Endometrium (tissue), 2 donors: ENCODE results near the gene MYBBP1A.

Experiments
- FAIRE-seq: peaks from 2 replicates; lab custom pipeline; 2012; peaks lifted over from hg19 to GRCh38; lab: Jason Lieb, UNC
- donor health status: control.
- donor health status: control.

MYBBP1A gene

DNA sequence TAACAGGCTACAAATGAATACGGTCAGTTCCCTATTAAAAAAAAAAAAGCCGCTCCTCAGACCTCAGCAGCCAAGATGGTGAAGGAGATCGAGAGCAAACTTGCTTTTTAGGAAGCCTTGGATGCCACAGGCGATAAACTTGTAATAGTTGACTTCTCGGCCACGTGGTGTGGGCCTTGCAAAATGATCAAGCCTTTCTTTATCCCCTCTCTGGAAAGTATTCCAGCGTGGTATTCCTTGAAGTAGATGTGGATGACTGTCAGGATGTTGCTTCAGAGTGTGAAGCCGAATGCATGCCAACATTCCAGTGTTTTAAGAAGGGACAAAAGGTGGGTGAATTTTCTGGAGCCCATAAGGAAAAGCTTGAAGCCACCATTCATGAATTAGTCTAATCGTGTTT lies 16.9 kb upstream of the MYBBP1A start:
- no peak for FAIRE-seq

- FAIRE-seq: no peak
Observed at GRCh38 chr17:4569591-4569990, 14.4 kb upstream of the MYBBP1A start.

GRCh38 chr17:4566785-4567184 lies 11.6 kb upstream of the MYBBP1A start:
- FAIRE-seq: no peak

DNA sequence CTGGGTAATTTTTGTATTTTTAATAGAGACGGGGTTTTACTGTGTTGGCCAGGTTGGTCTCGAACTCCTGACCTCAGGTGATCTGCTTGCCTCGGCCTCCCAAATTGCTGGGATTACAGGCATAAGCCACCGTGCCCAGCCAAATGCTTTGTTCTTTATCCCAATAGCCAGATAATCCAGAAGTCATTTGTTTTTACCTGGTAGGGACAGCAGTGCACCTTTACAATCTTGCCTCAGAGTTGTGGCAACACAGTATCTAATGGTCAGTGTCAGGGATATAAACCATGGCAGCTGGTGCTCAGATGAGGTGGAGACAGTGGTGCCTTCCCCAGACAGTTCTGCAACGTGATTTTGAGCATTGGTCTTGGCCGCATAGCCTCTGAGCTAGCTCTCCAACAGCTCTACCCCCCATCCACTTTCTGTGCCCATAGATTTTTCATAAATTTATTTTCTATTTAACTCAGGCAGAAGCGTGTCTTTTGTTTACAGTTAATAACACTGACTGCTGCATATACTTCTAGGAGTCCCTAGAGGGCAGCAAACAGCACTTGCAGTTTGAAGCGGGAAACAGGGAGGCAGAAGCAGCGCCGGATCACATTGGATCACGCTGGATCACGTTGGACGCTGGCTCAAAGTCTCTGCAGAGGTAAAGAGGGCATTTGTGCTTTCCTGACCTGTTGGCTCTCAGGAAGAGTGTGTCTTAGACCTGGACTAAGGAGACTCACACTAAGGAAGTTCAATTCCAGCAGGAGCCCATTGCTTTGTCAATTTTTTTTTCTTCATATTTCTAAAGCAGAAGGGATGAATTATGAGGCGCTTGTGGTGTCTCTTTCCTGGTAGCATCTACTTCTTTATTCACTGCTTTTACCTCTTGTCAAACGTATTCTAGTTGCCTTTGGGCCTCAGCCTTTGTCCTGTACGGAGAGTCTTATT lies 10.3 kb upstream of the MYBBP1A start:
- no peak for FAIRE-seq

DNA sequence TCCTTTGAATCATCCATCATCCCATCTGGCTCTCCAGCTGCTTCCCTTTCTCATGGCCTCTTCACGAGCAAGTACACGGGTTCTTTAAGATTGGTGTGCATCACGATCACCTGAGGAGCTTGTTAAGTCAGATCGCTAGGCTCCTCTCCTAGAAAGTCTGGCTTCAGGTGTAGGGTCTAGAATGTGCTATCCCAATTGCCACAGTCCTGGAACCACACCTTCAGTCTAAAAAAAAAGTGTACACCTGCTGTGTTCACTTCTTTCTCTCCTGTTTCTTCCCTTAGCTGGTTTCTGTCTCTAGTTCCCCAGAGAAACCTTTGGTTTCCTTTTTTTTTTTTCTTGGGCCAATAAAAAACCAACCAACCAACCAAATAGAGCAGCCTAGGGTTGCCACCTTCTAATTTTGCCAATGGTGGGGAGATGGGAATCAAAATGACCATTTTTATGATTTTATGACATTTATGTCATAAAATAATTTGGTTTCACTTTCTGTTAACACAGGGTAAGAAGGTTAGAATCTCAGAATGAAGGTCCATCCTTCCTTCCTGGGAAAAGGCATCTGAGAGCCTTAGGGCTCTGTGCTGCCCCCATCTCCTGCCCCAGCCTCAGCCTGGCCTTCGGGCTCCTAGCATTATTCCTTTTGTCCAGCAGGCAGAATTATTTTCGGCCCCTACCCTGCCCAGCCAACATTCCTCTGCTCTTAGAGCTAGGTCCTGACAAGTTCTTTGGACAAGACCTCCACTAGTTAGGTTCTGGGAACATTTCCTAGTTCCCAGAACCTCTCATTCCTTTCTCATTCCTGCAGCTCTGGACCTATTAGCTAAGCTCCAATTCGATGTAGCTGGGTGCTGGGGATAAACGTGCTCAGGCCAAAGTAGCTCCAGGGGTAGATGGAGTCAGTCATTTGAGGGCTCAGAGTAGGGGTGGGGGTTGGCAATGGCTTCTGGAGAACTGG lies 7.1 kb upstream of the MYBBP1A start:
- no peak for FAIRE-seq

DNA sequence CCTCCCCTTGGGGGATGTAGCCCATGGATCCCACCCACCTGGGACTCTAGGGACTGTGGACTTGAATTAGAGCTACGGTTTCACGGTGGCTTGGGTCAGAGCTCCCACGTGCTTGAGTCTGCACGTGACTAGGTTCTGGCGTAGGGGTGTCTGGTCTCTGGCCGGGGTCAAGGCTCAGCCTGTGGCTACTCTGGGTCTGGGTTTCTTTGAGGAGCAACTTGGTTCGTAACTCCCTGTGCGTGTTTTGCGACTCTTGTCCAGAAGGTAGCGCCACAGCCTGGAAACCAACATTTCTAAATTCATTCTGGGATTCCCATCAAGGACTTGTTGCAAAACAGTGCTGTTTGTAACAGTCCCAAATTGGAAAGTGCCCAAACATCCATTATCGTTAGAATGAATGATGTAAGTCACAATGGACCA lies 5.7 kb upstream of the MYBBP1A start:
- FAIRE-seq: no peak

DNA sequence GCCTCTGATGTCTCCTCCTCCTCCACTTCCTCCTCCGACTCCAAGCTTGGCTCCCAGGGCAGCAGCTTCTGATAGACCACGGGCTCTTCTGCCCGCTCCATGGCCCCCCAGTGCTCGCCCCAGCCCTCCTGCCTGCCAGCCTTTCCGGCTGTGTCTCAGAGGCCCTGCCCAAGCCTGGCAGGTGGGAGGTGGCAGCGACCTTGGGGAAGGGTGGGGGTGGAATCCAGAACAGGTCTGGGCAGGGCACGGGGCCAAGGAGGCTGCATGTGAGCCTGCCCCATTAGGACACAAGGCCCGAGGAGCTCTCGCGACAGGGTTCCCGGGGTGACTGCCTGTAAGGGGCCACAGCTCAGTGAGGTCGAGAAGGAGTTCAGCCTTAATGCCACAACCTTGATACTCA lies 5.2 kb upstream of the MYBBP1A start, which contains the start of gene GGT6:
Gene GGT6, minus strand, starts transcription at position 157 of the 400 bp plus-strand sequence. Its CDS starts 56 bp downstream, at position 101.
- FAIRE-seq: no peak

- FAIRE-seq: no peak
Observed at GRCh38 chr17:4559966-4560365, 4.8 kb upstream of the MYBBP1A start.

DNA sequence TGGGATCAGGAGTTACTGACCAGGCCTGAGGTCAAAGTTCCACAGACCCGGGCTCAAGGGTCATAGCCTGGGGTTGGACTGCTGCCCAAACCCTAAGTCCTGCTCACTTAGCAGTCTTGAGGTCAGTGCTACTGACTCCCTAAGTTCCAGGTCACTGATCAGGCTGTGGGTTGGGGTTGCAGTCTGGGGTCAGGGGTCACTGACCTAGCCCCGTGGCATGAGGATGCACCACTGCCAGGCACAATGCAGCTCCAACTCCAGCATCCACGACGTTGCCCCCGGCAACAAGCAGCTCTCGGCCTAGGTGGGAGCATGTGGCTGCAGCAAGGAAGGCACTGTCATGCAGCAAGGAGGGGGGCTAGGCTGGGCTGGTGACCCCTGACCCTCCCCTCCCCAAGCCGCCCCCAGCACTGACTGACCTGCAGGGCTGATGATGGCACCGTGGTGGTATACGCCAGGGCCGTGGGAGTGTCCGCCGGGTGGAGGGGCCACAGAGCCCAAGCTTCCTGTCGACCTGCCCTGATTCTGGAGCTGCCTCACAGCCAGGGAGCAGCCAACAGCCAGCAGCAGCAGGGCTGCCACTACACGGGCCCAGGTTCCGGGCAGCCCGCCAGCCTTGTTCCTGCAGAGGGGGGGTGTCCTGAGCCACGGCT lies 4.1 kb upstream of the MYBBP1A start:
- FAIRE-seq: no peak

DNA sequence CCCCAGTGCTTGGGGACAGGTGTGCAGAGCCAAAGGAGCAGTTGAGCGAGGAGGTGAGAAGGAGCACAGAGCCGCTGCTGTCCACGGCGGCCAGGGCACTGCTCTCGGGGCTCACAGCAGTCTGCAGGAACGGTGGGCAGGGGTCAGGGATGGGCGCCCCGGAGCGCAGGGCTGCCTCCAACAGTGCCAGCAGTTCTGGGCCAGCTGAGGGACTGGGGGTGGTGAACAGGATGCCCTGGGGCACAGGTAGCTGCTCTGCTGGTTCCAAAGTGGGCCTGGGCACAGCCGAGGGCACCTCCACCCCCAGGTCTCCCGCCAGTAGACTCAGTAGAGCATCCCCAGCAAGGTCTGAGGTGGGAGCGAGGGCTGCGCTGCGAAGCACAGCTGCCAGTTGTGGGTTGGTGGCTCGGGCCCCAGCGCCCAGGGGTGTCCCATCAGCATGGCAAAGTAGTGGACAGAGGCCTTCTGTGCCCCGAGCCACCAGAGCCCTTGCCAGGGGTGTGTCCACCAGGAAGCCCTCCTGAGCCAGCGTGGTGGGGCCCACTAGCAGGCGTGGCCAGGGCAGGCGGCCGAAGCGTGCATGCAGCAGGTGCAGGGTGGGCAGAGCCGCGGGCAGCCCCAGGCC lies 3.3 kb upstream of the MYBBP1A start:
- FAIRE-seq: no peak

DNA sequence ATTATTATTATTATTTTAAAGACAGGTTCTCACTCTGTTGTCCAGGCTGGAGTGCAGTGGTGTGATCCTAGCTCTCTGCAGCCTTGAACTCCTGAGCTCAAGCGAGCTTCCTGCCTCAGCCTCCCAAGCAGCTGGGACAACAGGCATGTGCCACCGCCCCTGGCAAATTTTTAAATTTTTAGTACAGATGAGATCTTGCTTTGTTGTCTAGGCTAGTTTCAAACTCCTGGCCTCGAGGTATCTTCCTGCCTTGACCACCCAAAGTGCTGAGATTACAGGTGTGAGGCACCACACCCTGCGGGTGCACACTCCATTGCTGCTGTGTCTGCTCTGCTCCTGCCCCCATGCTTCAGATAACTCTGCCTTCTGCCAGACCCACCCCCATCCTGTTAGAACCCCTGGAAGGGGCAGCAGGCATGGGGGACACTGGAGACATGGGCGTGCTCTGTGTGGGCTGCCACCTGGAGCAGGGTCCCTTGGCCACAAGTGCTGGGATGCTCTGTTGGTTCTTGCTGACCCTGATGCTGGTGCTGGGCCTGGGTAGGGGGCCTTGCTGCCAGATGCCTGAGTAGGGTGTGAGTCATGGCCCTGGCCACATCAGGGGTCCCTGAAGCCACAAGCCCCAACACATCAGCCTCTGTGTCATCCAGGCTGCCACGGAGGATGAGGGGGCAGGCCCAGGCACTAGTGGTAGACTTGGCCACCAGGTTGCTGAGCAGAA lies 2.6 kb upstream of the MYBBP1A start:
- FAIRE-seq: no peak

DNA sequence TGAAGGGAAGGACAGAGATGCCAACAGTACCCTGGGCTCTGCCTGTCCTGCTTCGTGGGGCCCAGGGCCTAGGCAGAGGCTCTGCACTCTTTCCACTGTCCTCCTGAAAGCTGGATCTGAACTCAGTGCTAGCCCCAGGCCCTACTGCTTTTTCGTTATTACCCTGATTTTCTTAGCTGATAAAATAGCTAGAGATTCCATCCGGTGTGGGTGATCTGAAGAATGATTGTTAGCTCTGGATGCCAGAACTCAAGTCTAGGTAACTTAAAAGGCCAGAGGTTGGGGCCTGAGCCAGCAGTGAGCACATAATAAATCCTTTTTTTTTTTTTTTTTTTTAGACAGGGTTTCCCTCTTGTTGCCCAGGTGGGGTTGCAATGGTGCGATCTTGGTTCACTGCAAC lies 1.8 kb upstream of the MYBBP1A start:
- FAIRE-seq: no peak

DNA sequence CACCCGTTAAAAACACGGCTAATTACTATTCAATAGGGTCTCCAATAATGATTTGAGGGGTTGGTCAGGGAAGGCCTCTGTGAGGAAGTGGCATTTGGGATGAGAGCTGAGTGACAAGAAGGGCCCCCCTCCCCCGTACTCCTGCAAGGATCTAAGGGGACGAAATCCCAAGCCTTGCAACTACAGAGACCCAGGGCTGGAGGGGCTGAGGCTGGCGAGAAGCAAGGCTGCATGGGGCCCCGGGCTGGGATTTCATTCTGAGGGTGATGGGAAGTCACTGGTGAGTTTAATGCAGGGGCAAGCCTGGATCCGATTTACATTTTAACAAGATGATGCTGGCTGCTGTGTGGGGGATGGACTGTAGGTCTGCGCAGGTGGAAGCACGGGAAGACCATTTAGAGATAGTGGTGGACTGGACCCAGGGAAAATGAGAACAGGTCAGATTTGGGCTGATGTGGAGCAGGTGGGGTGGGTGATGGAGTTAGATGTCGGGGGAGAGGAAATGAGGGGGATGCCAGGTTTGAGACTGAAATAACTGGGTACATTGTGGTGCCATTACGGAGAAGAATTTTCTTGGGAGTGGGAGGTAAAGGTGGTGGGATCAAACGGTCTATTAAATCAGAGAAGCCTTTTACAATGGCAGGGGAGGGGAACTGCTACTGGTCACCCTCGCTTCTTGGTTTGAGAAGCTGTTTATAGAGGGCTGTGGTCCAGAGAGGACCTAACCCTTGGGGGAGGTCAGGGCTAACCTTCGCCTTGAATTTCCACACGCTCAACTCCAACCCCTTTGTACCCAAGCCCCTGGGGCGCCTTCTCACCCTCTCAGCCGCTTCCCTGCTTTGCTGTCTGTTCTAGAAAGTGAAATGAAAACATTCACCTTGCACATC lies 932 bp upstream of the MYBBP1A start:
- no peak for FAIRE-seq

GRCh38 chr17:4554441-4554996 lies 665 bp downstream of the MYBBP1A start:
- FAIRE-seq: no peak

DNA sequence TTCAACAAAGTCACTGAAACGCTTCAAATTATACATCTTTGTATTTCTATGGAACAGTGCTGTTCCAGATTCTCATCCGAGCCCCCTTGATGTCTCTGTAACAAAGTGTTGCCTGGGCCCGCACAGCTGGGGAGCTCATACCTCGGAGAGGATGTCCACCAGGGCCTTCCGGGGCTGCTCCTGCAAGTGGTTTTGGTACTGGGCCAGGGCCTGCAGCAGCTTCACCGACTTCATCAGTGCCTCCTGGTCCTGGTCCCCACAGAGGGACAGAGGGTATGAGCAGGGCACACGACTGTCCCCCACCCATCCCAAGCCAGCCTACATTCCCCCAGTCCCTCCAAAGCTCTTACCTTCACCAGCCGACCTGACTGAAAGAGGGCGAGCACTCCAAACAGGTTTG lies 1.5 kb downstream of the MYBBP1A start:
- FAIRE-seq: no peak

DNA sequence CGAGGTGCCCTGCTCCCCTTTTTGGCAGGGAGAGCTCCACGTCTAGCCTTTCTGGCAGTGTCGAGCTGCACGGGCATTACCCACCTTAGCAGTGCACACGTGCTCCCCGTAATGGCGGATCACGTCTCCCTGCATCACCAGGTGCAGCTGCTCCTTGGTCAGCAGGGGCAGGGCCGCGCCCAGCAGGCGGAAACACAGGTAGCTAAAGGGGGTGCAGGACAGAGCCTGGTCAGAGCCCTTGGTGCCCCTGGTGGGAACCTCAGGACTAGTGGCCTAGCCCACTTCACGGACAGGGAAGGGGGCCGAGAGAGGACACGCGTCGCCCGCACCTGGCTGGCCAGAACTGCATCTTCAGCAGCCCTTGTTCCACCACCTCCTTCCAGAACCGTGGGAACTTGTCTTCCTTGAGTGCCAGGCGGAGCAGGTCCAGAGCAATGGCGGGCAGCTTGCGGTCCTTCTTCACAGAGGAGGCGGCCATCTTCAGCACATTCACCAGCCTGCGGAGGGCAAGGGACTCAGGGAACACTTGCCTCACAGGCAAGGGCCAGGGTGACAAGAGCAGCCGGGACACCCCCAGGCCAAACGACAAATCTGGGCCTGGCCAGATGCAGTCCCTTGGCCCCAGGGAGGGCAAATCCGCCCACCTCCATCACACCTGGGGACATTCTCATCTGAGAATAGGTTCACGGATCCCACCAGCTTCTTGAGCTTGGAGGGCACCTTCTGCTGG lies 3.2 kb downstream of the MYBBP1A start:
- FAIRE-seq: no peak

DNA sequence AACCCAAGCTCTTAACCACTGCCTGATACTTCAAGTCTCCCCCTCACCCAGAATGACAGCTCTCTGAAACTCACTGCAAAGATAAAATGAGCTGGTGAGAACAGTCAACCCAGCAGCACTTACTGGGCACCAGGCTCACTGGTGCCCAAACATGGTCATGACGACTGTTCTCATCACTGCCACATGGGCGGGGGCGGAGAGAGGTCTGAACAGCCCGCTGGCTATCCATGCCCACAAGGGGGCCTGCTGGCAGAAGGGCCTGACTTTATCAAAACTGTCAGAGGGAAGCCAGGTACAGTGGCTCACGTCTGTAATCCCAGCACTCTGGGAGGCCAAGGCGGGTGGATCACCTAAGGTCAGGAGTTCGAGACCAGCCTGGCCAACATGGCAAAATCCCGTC lies 4.0 kb downstream of the MYBBP1A start:
- FAIRE-seq: no peak

DNA sequence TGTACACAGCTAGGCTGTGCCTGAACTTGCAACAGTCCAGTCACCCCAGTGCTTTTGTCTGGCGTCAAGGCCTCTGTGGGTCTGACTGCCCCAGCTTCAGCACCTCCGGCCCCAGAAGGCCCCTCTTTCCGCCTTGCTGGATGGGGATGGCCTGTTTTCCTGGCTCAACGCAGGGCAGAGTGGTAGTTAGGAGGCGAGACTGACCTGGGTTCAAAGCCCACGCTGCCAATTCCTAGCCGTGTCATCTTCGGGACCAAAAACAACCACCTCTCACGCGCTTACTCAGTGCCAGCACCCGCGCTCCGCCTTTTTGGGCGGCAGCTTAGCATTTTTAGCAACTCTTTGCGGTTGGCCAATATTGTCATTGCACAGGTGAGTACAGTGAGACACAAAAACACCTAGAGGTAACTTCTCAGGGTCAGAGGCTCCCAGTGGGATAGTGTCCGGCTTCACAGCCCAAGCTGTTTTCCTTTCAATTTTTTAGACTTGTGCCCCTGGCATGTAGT lies 4.6 kb downstream of the MYBBP1A start:
- FAIRE-seq: no peak
